Skeletal muscle satellite cell (primary cell): ENCODE results near the gene CPN2.

Experiments used
- H3K27me3 ChIP-seq: 2 replicates; pipeline ENCODE4 v1.7.0; 2013; ENCODE audit warnings: low read length; ENCODE audit not compliant: control insufficient read depth, insufficient read depth
- H3K36me3 ChIP-seq: 2 replicates; pipeline ENCODE4 v1.7.0; 2013; ENCODE audit warnings: mild to moderate bottlenecking, control low read depth, low read length; ENCODE audit not compliant: insufficient read depth
- H3K4me1 ChIP-seq: 2 replicates; pipeline ENCODE4 v1.7.0; 2013; ENCODE audit warnings: low read length; ENCODE audit not compliant: control insufficient read depth, insufficient read depth
- H3K4me2 ChIP-seq: 2 replicates; pipeline ENCODE4 v1.7.0; 2013; ENCODE audit warnings: mild to moderate bottlenecking, low read length
- H3K4me3 ChIP-seq: 2 replicates; pipeline ENCODE4 v1.7.0; 2013; ENCODE audit warnings: low read length
- H3K9ac ChIP-seq: 2 replicates; pipeline ENCODE4 v1.7.0; 2013; ENCODE audit warnings: mild to moderate bottlenecking, low read depth, low read length, moderate library complexity
- H3K9me3 ChIP-seq: replicated peaks from 2 replicates; pipeline ENCODE4 v1.7.0; 2013; ENCODE audit warnings: mild to moderate bottlenecking, control low read depth, low read length

CPN2 gene

GRCh38 chr3:194306771-194307640 lies 44.1 kb downstream of the CPN2 start:
- Histone ChIP-seq H3K27me3 (peaks cover 77% of the 10 kb centered on the region), H3K4me3 (no peak overlapping the region), H3K9me3 (no peaks in the 10 kb centered on the region), H3K4me1 (no peaks in the 10 kb centered on the region), H3K36me3 (no peaks in the 10 kb centered on the region), H3K9ac (no peak overlapping the region), H3K4me2 (no peak overlapping the region)

GRCh38 chr3:194306109-194306686 lies 44.9 kb downstream of the CPN2 start:
- Histone ChIP-seq H3K9me3 (no peaks in the 10 kb centered on the region), H3K4me2 (no peak overlapping the region), H3K9ac (no peak overlapping the region), H3K36me3 (no peaks in the 10 kb centered on the region), H3K4me3 (no peak overlapping the region), H3K4me1 (no peaks in the 10 kb centered on the region), H3K27me3 (peaks cover 69% of the 10 kb centered on the region)

- no peaks in the 10 kb centered on the region for H3K36me3 ChIP-seq
- H3K4me1 ChIP-seq, result no peaks in the 10 kb centered on the region
- no peaks in the 10 kb centered on the region for H3K9me3 ChIP-seq
- H3K27me3 ChIP-seq, result peaks cover 63% of the 10 kb centered on the region
- no peak overlapping the region for H3K9ac ChIP-seq
- H3K4me3 ChIP-seq, result no peak overlapping the region
- H3K4me2 ChIP-seq, result no peak overlapping the region
Measured at GRCh38 chr3:194305356-194306108, 45.6 kb downstream of the CPN2 start.

- no peaks in the 10 kb centered on the region for H3K36me3 ChIP-seq
Measured at GRCh38 chr3:194304186-194304917, 46.8 kb downstream of the CPN2 start.

GRCh38 chr3:194303749-194304148 lies 47.4 kb downstream of the CPN2 start:
- Histone ChIP-seq H3K4me3 (no peak overlapping the region), H3K4me2 (no peak overlapping the region), H3K9me3 (no peaks in the 10 kb centered on the region), H3K4me1 (no peaks in the 10 kb centered on the region), H3K27me3 (peaks cover 45% of the 10 kb centered on the region), H3K36me3 (no peaks in the 10 kb centered on the region), H3K9ac (no peak overlapping the region)

More at GRCh38 chr3:194304186-194304917, 46.8 kb downstream of the CPN2 start:
- Histone ChIP-seq H3K27me3 (peaks cover 51% of the 10 kb centered on the region), H3K4me2 (no peak overlapping the region), H3K9ac (no peak overlapping the region), H3K9me3 (no peaks in the 10 kb centered on the region), H3K4me3 (no peak overlapping the region), H3K4me1 (no peaks in the 10 kb centered on the region)

GRCh38 chr3:194301730-194302129 lies 49.4 kb downstream of the CPN2 start:
- no peak overlapping the region for H3K4me2 ChIP-seq
- H3K27me3 ChIP-seq, result peaks cover 29% of the 10 kb centered on the region
- H3K9me3 ChIP-seq, result no peaks in the 10 kb centered on the region
- no peak overlapping the region for H3K4me3 ChIP-seq
- no peaks in the 10 kb centered on the region for H3K36me3 ChIP-seq
- H3K4me1 ChIP-seq, result peaks cover 2% of the 10 kb centered on the region
- no peak overlapping the region for H3K9ac ChIP-seq

- no peak overlapping the region for H3K4me3 ChIP-seq
- H3K9ac ChIP-seq, result no peak overlapping the region
- no peaks in the 10 kb centered on the region for H3K36me3 ChIP-seq
- no peaks in the 10 kb centered on the region for H3K9me3 ChIP-seq
- H3K4me2 ChIP-seq, result no peak overlapping the region
- H3K4me1 ChIP-seq, result peaks cover 8% of the 10 kb centered on the region
- H3K27me3 ChIP-seq, result peaks cover 26% of the 10 kb centered on the region
Measured at GRCh38 chr3:194300936-194301335, 50.2 kb downstream of the CPN2 start.

GRCh38 chr3:194300382-194300758 lies 50.8 kb downstream of the CPN2 start:
- H3K4me3 ChIP-seq, result no peak overlapping the region

GRCh38 chr3:194298331-194299227 lies 52.5 kb downstream of the CPN2 start:
- Histone ChIP-seq H3K9ac (no peak overlapping the region), H3K4me3 (no peak overlapping the region), H3K27me3 (peaks cover 15% of the 10 kb centered on the region), H3K4me1 (peaks cover 8% of the 10 kb centered on the region), H3K9me3 (no peaks in the 10 kb centered on the region), H3K4me2 (no peak overlapping the region), H3K36me3 (no peaks in the 10 kb centered on the region)

More at GRCh38 chr3:194300382-194300758, 50.8 kb downstream of the CPN2 start:
- Histone ChIP-seq H3K4me2 (no peak overlapping the region), H3K9me3 (no peaks in the 10 kb centered on the region), H3K27me3 (peaks cover 20% of the 10 kb centered on the region), H3K36me3 (no peaks in the 10 kb centered on the region), H3K9ac (no peak overlapping the region), H3K4me1 (peaks cover 8% of the 10 kb centered on the region)

- no peaks in the 10 kb centered on the region for H3K36me3 ChIP-seq
- H3K27me3 ChIP-seq, result peaks cover 12% of the 10 kb centered on the region
- peak overlapping the region; percentile 56 for H3K4me3 ChIP-seq
- H3K4me1 ChIP-seq, result peaks cover 8% of the 10 kb centered on the region
- H3K9me3 ChIP-seq, result no peaks in the 10 kb centered on the region
- H3K9ac ChIP-seq, result peak overlapping the region; percentile 61
- H3K4me2 ChIP-seq, result peak overlapping the region; percentile 77
Measured at GRCh38 chr3:194296454-194297263, 54.5 kb downstream of the CPN2 start.
